ENCODE results near the gene DPP10.
A peak's percentile ranks its signal among the peaks of the same experiment; 100 is the strongest.
"Not testable (repeated sequence)": the region's sequence is repeated elsewhere in the genome, so short reads cannot be mapped to it uniquely, and the experiment has no call there.

The DPP10 gene

DNA sequence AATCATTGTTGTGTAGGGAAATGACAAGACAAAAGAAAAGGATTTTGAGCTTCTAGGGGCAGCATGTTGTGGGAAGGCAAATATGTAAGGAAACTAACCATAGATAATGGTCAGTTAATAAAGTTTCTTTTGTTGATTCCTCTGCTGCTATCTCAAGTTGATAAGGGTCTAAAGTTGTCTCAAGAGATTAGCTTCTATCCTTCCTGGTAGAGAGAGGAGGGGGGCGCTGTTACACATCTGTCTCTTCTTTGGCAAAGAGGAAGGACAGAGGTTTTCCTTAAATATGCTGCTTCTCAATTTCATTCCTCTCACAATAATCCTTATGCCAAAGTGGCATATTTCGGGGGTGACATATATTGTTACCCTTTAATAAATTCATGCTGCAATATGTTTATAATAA is 944.0 kb downstream of the DPP10 start:
- H3K4me3 ChIP-seq (ENCODE audit: extremely low read depth, insufficient read depth, low read length, poor library complexity, severe bottlenecking) = no peak overlapping the region
- H3K9me3 ChIP-seq (ENCODE audit: control insufficient read depth, low read length) = peaks cover 7% of the 10 kb centered on the region
- H3K36me3 ChIP-seq (ENCODE audit: control insufficient read depth, insufficient read depth, low read length) = no peaks in the 10 kb centered on the region
- no peaks in the 10 kb centered on the region for H3K4me1 ChIP-seq (ENCODE audit: control insufficient read depth, insufficient read depth, low read length, poor library complexity, severe bottlenecking)
- no peak overlapping the region for H3K27ac ChIP-seq (ENCODE audit: low read depth, low read length, severe bottlenecking)
- WGBS, 2 experiments (ENCODE audit: insufficient coverage in 2 of 2) = no CpG with 5 or more reads among the region's 2 CpGs

DNA sequence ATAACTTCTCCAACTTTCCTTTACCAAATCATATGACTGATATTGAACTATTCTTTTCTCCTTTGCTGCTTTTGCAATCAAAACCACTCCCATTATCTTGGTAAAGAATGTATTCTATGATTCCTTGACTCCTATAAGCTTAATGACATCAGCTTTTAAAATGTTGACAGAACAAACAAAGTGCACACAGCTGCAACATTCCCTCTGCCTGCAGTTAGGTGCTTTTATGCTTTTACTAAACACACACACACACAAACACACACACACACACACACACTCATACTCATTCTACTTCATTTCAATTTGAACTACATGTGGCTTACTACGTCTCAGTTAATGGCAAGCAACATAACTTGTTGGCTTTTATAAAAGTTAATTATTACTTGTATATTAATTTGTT is 946.6 kb downstream of the DPP10 start:
- Histone ChIP-seq H3K4me3 (ENCODE audit: extremely low read depth, insufficient read depth, low read length, poor library complexity, severe bottlenecking) (no peak overlapping the region), H3K36me3 (ENCODE audit: control insufficient read depth, insufficient read depth, low read length) (no peaks in the 10 kb centered on the region), H3K4me1 (ENCODE audit: control insufficient read depth, insufficient read depth, low read length, poor library complexity, severe bottlenecking) (no peaks in the 10 kb centered on the region), H3K9me3 (ENCODE audit: control insufficient read depth, low read length) (no peaks in the 10 kb centered on the region), H3K27ac (ENCODE audit: low read depth, low read length, severe bottlenecking) (no peak overlapping the region)
- WGBS, 2 experiments (ENCODE audit: insufficient coverage in 2 of 2) = 83% methylated on average over 1 of the region's 1 CpG; no CpG with 5 or more reads in 1 of the 2 experiments

DNA sequence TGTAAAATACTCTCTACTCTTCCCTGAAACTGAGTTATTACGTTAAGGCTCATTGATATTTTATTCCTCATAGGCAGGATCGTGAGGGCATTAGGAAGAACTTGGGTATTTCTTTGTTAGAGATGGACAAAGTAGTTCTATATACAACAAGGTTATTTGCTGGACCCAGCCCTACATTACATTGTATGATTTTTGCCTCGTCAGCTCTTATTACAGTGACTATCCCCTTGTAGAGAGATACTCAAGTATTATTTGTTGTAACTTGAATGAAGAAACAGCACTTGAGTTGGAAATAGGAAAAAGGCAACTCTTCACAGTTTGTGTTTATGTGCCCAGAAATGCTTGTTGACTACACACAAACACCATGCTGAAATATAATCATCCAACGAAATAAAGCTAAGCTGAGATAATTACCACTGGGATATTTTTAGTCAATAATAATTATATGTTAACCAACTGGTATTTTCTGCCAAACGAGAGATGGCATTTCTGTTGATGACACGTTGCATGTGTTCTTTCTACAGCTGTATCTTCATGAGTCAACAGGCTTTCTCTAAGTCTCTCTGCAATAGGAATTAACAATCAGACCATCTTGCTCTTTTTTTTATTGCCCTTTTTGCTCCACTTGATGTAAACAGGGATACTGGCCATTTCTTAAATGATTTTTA is 947.6 kb downstream of the DPP10 start:
- Histone ChIP-seq H3K4me3 (ENCODE audit: extremely low read depth, insufficient read depth, low read length, poor library complexity, severe bottlenecking) (no peak overlapping the region), H3K36me3 (ENCODE audit: control insufficient read depth, insufficient read depth, low read length) (no peaks in the 10 kb centered on the region), H3K4me1 (ENCODE audit: control insufficient read depth, insufficient read depth, low read length, poor library complexity, severe bottlenecking) (no peaks in the 10 kb centered on the region), H3K9me3 (ENCODE audit: control insufficient read depth, low read length) (no peaks in the 10 kb centered on the region), H3K27ac (ENCODE audit: low read depth, low read length, severe bottlenecking) (no peak overlapping the region)
- 65 to 86% methylated on average over 1 to 2 of the region's 6 CpGs for WGBS, 2 experiments (ENCODE audit: insufficient coverage in 2 of 2)

DNA sequence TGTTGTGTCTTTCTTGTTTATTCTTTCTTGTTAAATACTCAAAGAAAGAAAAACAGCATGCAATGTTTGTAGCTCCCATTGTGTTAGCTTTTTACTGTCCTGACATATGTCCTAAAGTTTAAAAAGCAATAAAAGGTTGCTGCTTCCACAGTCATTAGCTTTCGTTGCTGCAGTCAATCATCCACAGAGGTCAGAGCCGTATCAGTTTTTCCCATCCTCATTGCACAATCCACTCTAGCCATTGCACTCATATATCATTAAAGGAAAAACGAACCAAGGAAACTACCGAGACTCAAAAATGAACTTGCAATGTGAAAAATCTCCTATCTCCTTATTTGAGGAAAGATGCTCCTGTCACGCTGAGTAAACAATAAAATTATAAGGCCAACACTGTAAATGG is 954.1 kb downstream of the DPP10 start:
- WGBS, 2 experiments (ENCODE audit: insufficient coverage in 2 of 2) = 82 to 88% methylated on average over 2 of the region's 5 CpGs
- Histone ChIP-seq H3K4me3 (ENCODE audit: extremely low read depth, insufficient read depth, low read length, poor library complexity, severe bottlenecking) (no peak overlapping the region), H3K9me3 (ENCODE audit: control insufficient read depth, low read length) (no peaks in the 10 kb centered on the region), H3K4me1 (ENCODE audit: control insufficient read depth, insufficient read depth, low read length, poor library complexity, severe bottlenecking) (no peaks in the 10 kb centered on the region), H3K36me3 (ENCODE audit: control insufficient read depth, insufficient read depth, low read length) (no peaks in the 10 kb centered on the region), H3K27ac (ENCODE audit: low read depth, low read length, severe bottlenecking) (no peak overlapping the region)

DNA sequence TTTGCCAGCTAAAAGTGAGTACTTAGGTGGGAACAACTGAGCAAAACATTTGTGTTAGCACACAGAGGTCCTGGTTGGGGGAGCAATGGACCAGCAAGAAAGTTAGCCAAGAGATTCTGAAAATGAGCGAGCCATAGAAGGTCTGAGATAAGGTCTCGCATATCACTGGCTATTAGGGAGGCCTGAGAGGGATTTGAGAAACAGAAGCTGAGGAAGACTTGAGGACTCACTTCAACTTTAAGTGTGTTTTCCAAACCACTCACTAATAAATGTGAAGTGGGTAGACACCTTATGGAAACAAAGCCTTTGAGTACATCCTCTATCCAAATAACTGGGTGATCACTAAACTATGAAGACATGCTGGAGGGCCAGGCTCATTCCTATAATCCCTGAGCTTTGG is 958.5 kb downstream of the DPP10 start:
- H3K4me3 ChIP-seq (ENCODE audit: extremely low read depth, insufficient read depth, low read length, poor library complexity, severe bottlenecking) = no peak overlapping the region
- WGBS, 2 experiments (ENCODE audit: insufficient coverage in 2 of 2) = 92% methylated on average over 2 of the region's 2 CpGs; no CpG with 5 or more reads in 1 of the 2 experiments

DNA sequence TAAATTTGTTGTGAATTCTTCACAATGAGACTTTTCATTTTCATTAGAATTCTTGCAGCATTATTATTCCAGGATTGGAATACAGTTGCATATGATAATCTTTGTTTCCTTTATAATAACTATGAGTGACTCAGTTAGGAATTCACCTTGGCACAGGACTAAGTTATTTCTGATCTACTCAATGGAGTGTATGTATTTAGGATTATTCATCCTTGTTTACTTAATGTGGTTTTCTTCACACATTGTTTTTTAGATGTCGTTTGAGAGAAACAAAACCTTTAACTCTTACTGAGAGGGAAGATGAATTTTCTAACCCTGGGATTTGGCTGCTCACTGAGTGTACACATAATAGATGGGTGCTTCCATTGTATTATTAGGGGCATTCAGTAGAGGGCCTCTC is 970.1 kb downstream of the DPP10 start:
- Histone ChIP-seq H3K4me3 (ENCODE audit: extremely low read depth, insufficient read depth, low read length, poor library complexity, severe bottlenecking) (no peak overlapping the region), H3K9me3 (ENCODE audit: control insufficient read depth, low read length) (no peaks in the 10 kb centered on the region), H3K36me3 (ENCODE audit: control insufficient read depth, insufficient read depth, low read length) (no peaks in the 10 kb centered on the region), H3K27ac (ENCODE audit: low read depth, low read length, severe bottlenecking) (no peak overlapping the region), H3K4me1 (ENCODE audit: control insufficient read depth, insufficient read depth, low read length, poor library complexity, severe bottlenecking) (no peaks in the 10 kb centered on the region)
- 40% methylated on average over 1 of the region's 1 CpG; no CpG with 5 or more reads in 1 of the 2 experiments for WGBS, 2 experiments (ENCODE audit: insufficient coverage in 2 of 2)

More for the DNA sequence above, 958.5 kb downstream of the DPP10 start:
- no peaks in the 10 kb centered on the region for H3K9me3 ChIP-seq (ENCODE audit: control insufficient read depth, low read length)
- H3K36me3 ChIP-seq (ENCODE audit: control insufficient read depth, insufficient read depth, low read length) = no peaks in the 10 kb centered on the region
- H3K4me1 ChIP-seq (ENCODE audit: control insufficient read depth, insufficient read depth, low read length, poor library complexity, severe bottlenecking) = no peaks in the 10 kb centered on the region
- no peak overlapping the region for H3K27ac ChIP-seq (ENCODE audit: low read depth, low read length, severe bottlenecking)

DNA sequence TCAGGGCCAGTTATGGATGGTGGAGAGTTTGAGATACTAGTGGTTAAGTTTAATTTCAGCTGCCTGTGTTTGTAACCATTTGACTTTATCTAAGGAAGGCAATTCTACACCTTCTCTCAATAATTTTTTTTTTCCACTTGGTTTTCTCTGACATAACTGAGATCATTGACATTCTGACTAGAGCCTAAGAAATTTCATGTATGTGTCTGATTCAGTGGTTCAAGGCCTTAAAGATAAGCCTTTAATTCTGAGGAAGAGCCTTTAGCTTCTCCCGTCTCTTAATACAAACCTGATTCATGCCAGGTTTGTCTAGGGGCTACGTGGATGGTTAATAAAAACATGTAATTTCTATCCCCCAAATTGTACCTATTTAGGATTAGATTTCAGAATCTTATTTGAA is 971.4 kb downstream of the DPP10 start:
- WGBS, 2 experiments (ENCODE audit: insufficient coverage in 2 of 2) = no CpG with 5 or more reads among the region's 2 CpGs
- Histone ChIP-seq H3K9me3 (ENCODE audit: control insufficient read depth, low read length) (no peaks in the 10 kb centered on the region), H3K36me3 (ENCODE audit: control insufficient read depth, insufficient read depth, low read length) (no peaks in the 10 kb centered on the region), H3K4me3 (ENCODE audit: extremely low read depth, insufficient read depth, low read length, poor library complexity, severe bottlenecking) (no peak overlapping the region), H3K27ac (ENCODE audit: low read depth, low read length, severe bottlenecking) (peak overlapping the region; percentile 68), H3K4me1 (ENCODE audit: control insufficient read depth, insufficient read depth, low read length, poor library complexity, severe bottlenecking) (no peaks in the 10 kb centered on the region)

DNA sequence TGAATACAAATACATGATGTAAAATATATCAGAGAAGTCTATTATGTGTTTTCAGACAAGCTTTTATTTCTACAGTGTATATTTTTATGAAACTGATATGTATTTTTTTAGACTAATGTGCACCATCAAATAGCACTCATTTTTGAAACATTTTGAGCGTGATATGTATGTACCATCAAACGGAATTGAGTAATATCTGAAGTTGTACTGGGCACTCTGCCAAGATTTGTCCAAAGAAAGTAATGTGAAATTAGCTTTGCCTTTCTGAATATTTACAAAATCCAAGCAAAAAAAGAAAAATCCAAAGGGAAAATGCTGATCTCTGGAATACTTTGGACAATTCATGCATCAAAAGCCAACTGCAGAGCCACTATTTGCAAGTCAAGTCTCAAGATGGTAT is 972.0 kb downstream of the DPP10 start:
- no peaks in the 10 kb centered on the region for H3K4me1 ChIP-seq (ENCODE audit: control insufficient read depth, insufficient read depth, low read length, poor library complexity, severe bottlenecking)
- no CpG with 5 or more reads among the region's 2 CpGs for WGBS, 2 experiments (ENCODE audit: insufficient coverage in 2 of 2)
- H3K36me3 ChIP-seq (ENCODE audit: control insufficient read depth, insufficient read depth, low read length) = no peaks in the 10 kb centered on the region
- H3K27ac ChIP-seq (ENCODE audit: low read depth, low read length, severe bottlenecking) = no peak overlapping the region
- no peaks in the 10 kb centered on the region for H3K9me3 ChIP-seq (ENCODE audit: control insufficient read depth, low read length)
- H3K4me3 ChIP-seq (ENCODE audit: extremely low read depth, insufficient read depth, low read length, poor library complexity, severe bottlenecking) = no peak overlapping the region

DNA sequence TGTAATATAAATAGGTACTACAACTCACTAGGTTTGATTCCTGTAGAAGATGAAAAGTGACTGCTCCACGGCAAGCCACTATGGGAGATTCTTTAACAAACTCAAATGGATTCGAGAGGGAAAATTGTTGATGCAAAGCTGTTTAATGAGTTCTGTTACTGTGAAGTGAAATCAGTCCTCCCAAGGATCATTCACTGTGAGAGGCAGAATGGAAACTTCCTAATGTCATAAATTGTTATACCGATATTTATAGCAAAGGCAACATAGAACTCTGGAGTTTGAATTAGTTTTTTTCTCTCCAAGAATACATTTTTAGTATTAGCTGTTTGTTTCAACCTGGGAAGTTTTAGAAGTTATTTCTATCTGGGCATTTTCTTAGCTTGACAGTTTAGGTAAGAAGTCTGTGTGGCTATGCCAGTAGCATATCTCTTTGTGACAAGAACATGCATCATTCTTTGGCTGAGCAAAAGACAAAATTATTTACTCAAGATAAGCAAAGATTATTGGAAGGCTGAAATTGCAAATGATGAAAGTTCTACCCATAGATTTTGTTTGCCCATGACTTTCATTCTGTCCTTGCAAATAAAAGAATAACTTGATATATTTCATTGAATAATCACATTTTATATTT is 979.7 kb downstream of the DPP10 start:
- H3K9me3 ChIP-seq (ENCODE audit: control insufficient read depth, low read length) = no peaks in the 10 kb centered on the region
- H3K4me3 ChIP-seq (ENCODE audit: extremely low read depth, insufficient read depth, low read length, poor library complexity, severe bottlenecking) = no peak overlapping the region
- H3K36me3 ChIP-seq (ENCODE audit: control insufficient read depth, insufficient read depth, low read length) = no peaks in the 10 kb centered on the region
- H3K27ac ChIP-seq (ENCODE audit: low read depth, low read length, severe bottlenecking) = no peak overlapping the region
- WGBS, 2 experiments (ENCODE audit: insufficient coverage in 2 of 2) = 86% methylated on average over 1 of the region's 3 CpGs; no CpG with 5 or more reads in 1 of the 2 experiments
- H3K4me1 ChIP-seq (ENCODE audit: control insufficient read depth, insufficient read depth, low read length, poor library complexity, severe bottlenecking) = no peaks in the 10 kb centered on the region

DNA sequence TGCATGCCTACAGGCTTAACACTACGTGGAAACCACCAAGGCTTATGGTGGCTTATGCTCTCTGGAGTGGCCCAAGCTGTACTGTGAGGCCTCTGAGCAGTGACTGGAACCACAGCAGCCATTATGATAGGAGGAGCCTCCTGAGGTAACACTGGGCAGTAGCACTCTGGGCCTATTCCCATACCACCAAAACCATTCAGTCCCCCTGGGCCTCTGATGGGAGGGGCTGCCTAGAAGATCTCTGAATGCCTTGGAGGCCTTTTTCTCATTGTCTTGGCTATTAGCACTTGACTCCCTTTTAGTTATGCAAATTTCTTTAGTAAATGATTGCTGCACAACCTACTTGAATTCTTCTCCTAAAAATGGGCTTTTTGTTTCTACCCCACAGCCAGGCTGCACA is 985.0 kb downstream of the DPP10 start:
- no peaks in the 10 kb centered on the region for H3K36me3 ChIP-seq (ENCODE audit: control insufficient read depth, insufficient read depth, low read length)
- 50% methylated on average over 1 of the region's 1 CpG; no CpG with 5 or more reads in 1 of the 2 experiments for WGBS, 2 experiments (ENCODE audit: insufficient coverage in 2 of 2)
- H3K4me1 ChIP-seq (ENCODE audit: control insufficient read depth, insufficient read depth, low read length, poor library complexity, severe bottlenecking) = no peaks in the 10 kb centered on the region
- H3K9me3 ChIP-seq (ENCODE audit: control insufficient read depth, low read length) = no peaks in the 10 kb centered on the region
- no peak overlapping the region for H3K27ac ChIP-seq (ENCODE audit: low read depth, low read length, severe bottlenecking)
- no peak overlapping the region for H3K4me3 ChIP-seq (ENCODE audit: extremely low read depth, insufficient read depth, low read length, poor library complexity, severe bottlenecking)

DNA sequence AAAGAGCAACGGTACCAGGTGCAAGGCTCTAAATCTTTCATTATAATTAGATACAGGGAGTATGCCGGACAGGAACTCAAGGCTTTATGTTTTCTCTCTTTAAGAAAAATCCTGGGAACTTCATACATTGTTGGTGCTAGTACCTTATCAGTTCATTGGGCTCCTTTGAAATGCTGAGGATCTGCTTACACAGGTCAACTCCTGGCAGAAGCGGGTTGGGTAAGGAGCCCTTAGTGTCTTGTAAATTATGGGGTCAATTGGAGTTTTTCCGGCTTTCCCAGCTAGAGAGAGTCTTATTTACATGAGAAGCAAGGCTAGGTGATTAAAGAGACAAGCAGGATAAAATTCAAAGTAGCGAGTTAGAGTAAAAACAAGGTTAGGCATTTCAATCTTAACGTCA is 998.3 kb downstream of the DPP10 start:
- H3K9me3 ChIP-seq (ENCODE audit: control insufficient read depth, low read length); H3K36me3 ChIP-seq (ENCODE audit: control insufficient read depth, insufficient read depth, low read length); H3K4me3 ChIP-seq (ENCODE audit: extremely low read depth, insufficient read depth, low read length, poor library complexity, severe bottlenecking); H3K4me1 ChIP-seq (ENCODE audit: control insufficient read depth, insufficient read depth, low read length, poor library complexity, severe bottlenecking); H3K27ac ChIP-seq (ENCODE audit: low read depth, low read length, severe bottlenecking): not testable (repeated sequence)
- WGBS, 2 experiments (ENCODE audit: insufficient coverage in 2 of 2) = 4 to 10% methylated on average over 2 to 4 of the region's 6 CpGs
